RWPE2 (cell line): Measurements from ENCODE around the gene PPP1R12C.
A peak's percentile ranks its signal among the peaks of the same experiment; 100 is the strongest.
"Not testable (repeated sequence)": the region's sequence is repeated elsewhere in the genome, so short reads cannot be mapped to it uniquely, and the experiment has no call there.

Experiments
- ATAC-seq: fragments of 200-7000 bp; cut with Tn5 transposase; 3 replicates; pipeline ENCODE4 v1.9.1; 2021; ENCODE audit warnings: low read depth
- DNase-seq: peaks from one replicate; pipeline ENCODE4 v3.0.0-alpha.2; 2020; ENCODE audit warnings: low spot score
- H3K27ac ChIP-seq: fragments of 450-650 bp; 2 replicates; pipeline ENCODE4 v1.5.1; 2017; ENCODE audit warnings: mild to moderate bottlenecking; ENCODE audit not compliant: poor library complexity, severe bottlenecking
- H3K27me3 ChIP-seq: fragments of 250-450 bp; sonication (Bioruptor Pico); 2 replicates; pipeline ENCODE4 v1.5.1; 2021; ENCODE audit warnings: mild to moderate bottlenecking, moderate library complexity; ENCODE audit not compliant: insufficient read depth, poor library complexity, severe bottlenecking
- H3K36me3 ChIP-seq: fragments of 250-450 bp; sonication (Bioruptor Pico); 2 replicates; pipeline ENCODE4 v1.5.1; 2020; ENCODE audit warnings: low read depth, mild to moderate bottlenecking, moderate library complexity
- H3K4me1 ChIP-seq: fragments of 250-450 bp; sonication (Bioruptor Pico); 2 replicates; pipeline ENCODE4 v1.5.1; 2021; ENCODE audit warnings: mild to moderate bottlenecking, moderate library complexity; ENCODE audit not compliant: insufficient read depth, poor library complexity, severe bottlenecking
- H3K4me3 ChIP-seq: fragments of 250-450 bp; sonication (Bioruptor Pico); 2 replicates; pipeline ENCODE4 v1.5.1; 2021; ENCODE audit warnings: mild to moderate bottlenecking, moderate library complexity; ENCODE audit not compliant: severe bottlenecking
- H3K9me3 ChIP-seq: fragments of 250-450 bp; sonication (Bioruptor Pico); 2 replicates; pipeline ENCODE4 v1.5.1; 2021; ENCODE audit warnings: mild to moderate bottlenecking, moderate library complexity; ENCODE audit not compliant: severe bottlenecking
- CTCF ChIP-seq: fragments of 450-650 bp; IDR thresholded peaks from one replicate; pipeline ENCODE4 v1.5.1; 2017; ENCODE audit warnings: mild to moderate bottlenecking, moderate library complexity; ENCODE audit not compliant: poor library complexity, severe bottlenecking

Gene PPP1R12C

GRCh38 chr19:55157064-55157908 lies 39.8 kb upstream of the PPP1R12C start, which contains the start of gene TNNI3:
TNNI3 (minus strand) TSS chr19:55157732; CDS start chr19:55157589, 143 bp downstream.
- no peak for TF ChIP-seq CTCF
- Histone ChIP-seq H3K27ac (peak within 1 kb of the TSS; percentile 67), H3K4me3 (peak within 1 kb of the TSS; percentile 40), H3K36me3 (no peaks in the 10 kb centered on the region), H3K4me1 (peaks cover 18% of the 10 kb centered on the region), H3K9me3 (no peaks in the 10 kb centered on the region), H3K27me3 (no peaks in the 10 kb centered on the region)
- no peak for ATAC-seq
- no peak for DNase-seq

- peak overlapping the region; percentile 40 for H3K4me3 ChIP-seq
- ATAC-seq = peak; percentile 42
- H3K27me3 ChIP-seq = no peaks in the 10 kb centered on the region
- peaks cover 18% of the 10 kb centered on the region for H3K4me1 ChIP-seq
- no peaks in the 10 kb centered on the region for H3K9me3 ChIP-seq
- H3K27ac ChIP-seq = peak overlapping the region; percentile 31
- no peaks in the 10 kb centered on the region for H3K36me3 ChIP-seq
- TF ChIP-seq CTCF = no peak
- peak; percentile 90 for DNase-seq
These were observed 39.0 kb upstream of the PPP1R12C start for GRCh38 chr19:55156202-55157063.

GRCh38 chr19:55155784-55156183 lies 38.3 kb upstream of the PPP1R12C start:
- peak overlapping the region; percentile 40 for H3K4me3 ChIP-seq
- H3K27me3 ChIP-seq, H3K9me3 ChIP-seq, H3K36me3 ChIP-seq, ATAC-seq, DNase-seq: not testable (repeated sequence)
- H3K27ac ChIP-seq = peak overlapping the region; percentile 31
- H3K4me1 ChIP-seq = peaks cover 18% of the 10 kb centered on the region

- no peak overlapping the region for H3K27ac ChIP-seq
- no peaks in the 10 kb centered on the region for H3K9me3 ChIP-seq
- no peak for ATAC-seq
- TF ChIP-seq CTCF = no peak
- H3K4me1 ChIP-seq = peaks cover 2% of the 10 kb centered on the region
- DNase-seq = no peak
- H3K36me3 ChIP-seq = no peaks in the 10 kb centered on the region
- H3K27me3 ChIP-seq = no peaks in the 10 kb centered on the region
- H3K4me3 ChIP-seq = no peak overlapping the region
These were observed 36.3 kb upstream of the PPP1R12C start for GRCh38 chr19:55153652-55154264.

- H3K4me1 ChIP-seq = no peaks in the 10 kb centered on the region
- H3K36me3 ChIP-seq = no peaks in the 10 kb centered on the region
- H3K27ac ChIP-seq = peak overlapping the region; percentile 58
- no peak overlapping the region for H3K4me3 ChIP-seq
- no peaks in the 10 kb centered on the region for H3K9me3 ChIP-seq
- TF ChIP-seq CTCF = no peak
- no peaks in the 10 kb centered on the region for H3K27me3 ChIP-seq
- DNase-seq = no peak
- no peak for ATAC-seq
These were observed 34.6 kb upstream of the PPP1R12C start for GRCh38 chr19:55152017-55152416.
